H1 (cell line): Measurements from ENCODE around the gene KPNA1. TPM values are rescaled to one million over a fixed set of nuclear protein-coding genes. Genes with fewer than 3 reads are reported as not detected.

ENCODE experiments used
- CTCF ChIA-PET: fragments of 300-600 bp; sonication (Branson Sonifier 250); formaldehyde crosslinking; loops from one replicate; lab custom pipeline; 2021; ENCODE audit not compliant: partially characterized antibody; lab: Charles Lee
- POLR2A ChIA-PET: fragments of 300-600 bp; sonication (Branson Sonifier 250); formaldehyde crosslinking; loops from one replicate; lab custom pipeline; 2021; ENCODE audit warnings: inconsistent platforms; ENCODE audit not compliant: partially characterized antibody; lab: Charles Lee
- DNase-seq, 2 experiments: peaks; one replicate each; pipeline versions ENCODE4 v3.0.0 to v3.0.0-alpha.2; 2010 to 2022; ENCODE audit warnings: low spot score in 2 of 2, low read depth in 1 of 2, mixed read lengths in 1 of 2
- FAIRE-seq: peaks from 2 replicates; lab custom pipeline; 2011; peaks lifted over from hg19 to GRCh38; lab: Jason Lieb, UNC
- H2AFZ ChIP-seq: 2 replicates; pipeline ENCODE4 v1.8.1; 2012; ENCODE audit warnings: low read length, inconsistent platforms
- H2AK5ac ChIP-seq: 2 replicates; pipeline ENCODE4 v1.6.1; 2013; ENCODE audit warnings: low read depth, low read length
- H2BK120ac ChIP-seq: replicated peaks from 2 replicates; pipeline ENCODE3; 2013; ENCODE audit warnings: low read depth, low read length, inconsistent platforms
- H2BK12ac ChIP-seq: 2 replicates; pipeline ENCODE4 v1.6.1; 2013; ENCODE audit warnings: low read depth, low read length
- H2BK15ac ChIP-seq: 2 replicates; pipeline ENCODE4 v1.6.1; 2013; ENCODE audit warnings: low read length
- H2BK20ac ChIP-seq: 2 replicates; pipeline ENCODE4 v1.6.1; 2013; ENCODE audit warnings: low read length
- H2BK5ac ChIP-seq: 2 replicates; pipeline ENCODE4 v1.6.1; 2013; ENCODE audit warnings: low read depth, low read length
- H3K14ac ChIP-seq: 2 replicates; pipeline ENCODE4 v1.6.1; 2013; ENCODE audit warnings: inconsistent platforms; ENCODE audit not compliant: insufficient read length
- H3K18ac ChIP-seq: 2 replicates; pipeline ENCODE4 v1.6.1; 2013; ENCODE audit warnings: low read length; ENCODE audit errors: extremely low read depth
- H3K23ac ChIP-seq: 2 replicates; pipeline ENCODE4 v1.6.1; 2013; ENCODE audit warnings: inconsistent platforms; ENCODE audit not compliant: insufficient read length
- H3K23me2 ChIP-seq: 2 replicates; pipeline ENCODE4 v1.6.1; 2013; ENCODE audit warnings: low read depth, low read length
- H3K27ac ChIP-seq: 2 replicates; pipeline ENCODE4 v1.6.1; 2011; ENCODE audit warnings: low read depth, low read length, inconsistent platforms
- H3K27me3 ChIP-seq, 4 experiments: replicated peaks in 1 of 4; 1 replicate in 1 of 4; 2 replicates in 3 of 4; pipeline versions ENCODE4 v1.6.1 to v1.8.1; 2011 to 2013; ENCODE audit warnings: low read length in 3 of 4, mild to moderate bottlenecking in 3 of 4, inconsistent platforms in 2 of 4, mixed read lengths in 2 of 4, moderate library complexity in 1 of 4; ENCODE audit not compliant: control insufficient read depth in 3 of 4, insufficient read depth in 3 of 4; ENCODE audit errors: extremely low read depth in 1 of 4
- H3K36me3 ChIP-seq, 4 experiments: 2 replicates each; pipeline versions ENCODE4 v1.6.1 to v1.8.1; 2011 to 2013; ENCODE audit warnings: mild to moderate bottlenecking in 4 of 4, low read length in 3 of 4, moderate library complexity in 2 of 4, control low read depth in 1 of 4, inconsistent platforms in 1 of 4; ENCODE audit not compliant: insufficient read depth in 4 of 4, control insufficient read depth in 2 of 4
- H3K4ac ChIP-seq: replicated peaks from 2 replicates; pipeline ENCODE3; 2013; ENCODE audit warnings: low read length, low read depth, mixed read lengths, inconsistent platforms; ENCODE audit not compliant: insufficient read length
- H3K4me1 ChIP-seq, 4 experiments: replicated peaks in 1 of 4; 1 replicate in 1 of 4; 2 replicates in 3 of 4; pipeline versions ENCODE4 v1.6.1 to v1.8.1; 2011 to 2013; ENCODE audit warnings: low read length in 3 of 4, inconsistent platforms in 2 of 4, mixed read lengths in 1 of 4; ENCODE audit not compliant: insufficient read depth in 4 of 4, control insufficient read depth in 3 of 4
- H3K4me2 ChIP-seq, 2 experiments: 2 replicates each; pipeline versions ENCODE4 v1.6.1 to v1.8.1; 2011 to 2013; ENCODE audit warnings: low read depth in 2 of 2, low read length in 2 of 2, control low read depth in 1 of 2, inconsistent platforms in 1 of 2, mild to moderate bottlenecking in 1 of 2; ENCODE audit not compliant: insufficient read depth in 1 of 2
- H3K4me3 ChIP-seq, 4 experiments: fragments of 200-600, 300-600 bp in 1 of 4; sonication (generic), shearing (Covaris generic), sonication (Bioruptor Twin) in 1 of 4; 2 replicates each; pipeline versions ENCODE4 v1.5.1 to v1.8.1; 2011 to 2016; ENCODE audit warnings: low read length in 4 of 4, low read depth in 3 of 4, control low read depth in 2 of 4, inconsistent platforms in 2 of 4, mild to moderate bottlenecking in 2 of 4, mixed read lengths in 1 of 4, moderate library complexity in 1 of 4; ENCODE audit not compliant: insufficient read depth in 2 of 4; ENCODE audit errors: extremely low read depth in 1 of 4
- H3K56ac ChIP-seq: replicated peaks from 2 replicates; pipeline ENCODE3; 2013; ENCODE audit warnings: low read depth, mild to moderate bottlenecking, mixed read lengths, low read length, inconsistent platforms; ENCODE audit not compliant: insufficient read length
- H3K79me1 ChIP-seq: 2 replicates; pipeline ENCODE4 v1.6.1; 2013; ENCODE audit warnings: low read depth, low read length, control low read depth
- H3K79me2 ChIP-seq, 2 experiments: 2 replicates each; pipeline versions ENCODE4 v1.6.1 to v1.8.1; 2012 to 2013; ENCODE audit warnings: low read length in 2 of 2, mild to moderate bottlenecking in 2 of 2, inconsistent platforms in 1 of 2; ENCODE audit not compliant: insufficient read depth in 2 of 2, control insufficient read depth in 1 of 2
- H3K9ac ChIP-seq, 4 experiments: replicated peaks in 1 of 4; 1 replicate in 1 of 4; 2 replicates in 3 of 4; pipeline versions ENCODE4 v1.6.1 to v1.8.1; 2011 to 2013; ENCODE audit warnings: low read depth in 3 of 4, low read length in 3 of 4, control low read depth in 2 of 4, mild to moderate bottlenecking in 2 of 4, moderate library complexity in 2 of 4, inconsistent platforms in 1 of 4; ENCODE audit errors: extremely low read depth in 1 of 4
- H3K9me3 ChIP-seq, 2 experiments: 2 replicates each; pipeline versions ENCODE4 v1.6.1 to v1.8.1; 2012 to 2013; ENCODE audit warnings: mild to moderate bottlenecking in 2 of 2, moderate library complexity in 2 of 2, control low read depth in 1 of 2, inconsistent platforms in 1 of 2, low read depth in 1 of 2, low read length in 1 of 2, mixed read lengths in 1 of 2; ENCODE audit not compliant: insufficient read depth in 2 of 2
- H4K20me1 ChIP-seq, 2 experiments: replicated peaks in 1 of 2; 2 replicates each; pipeline versions ENCODE3 to v1.8.1; 2011 to 2013; ENCODE audit warnings: inconsistent platforms in 2 of 2, low read length in 2 of 2, mild to moderate bottlenecking in 1 of 2; ENCODE audit not compliant: insufficient read depth in 2 of 2, control insufficient read depth in 1 of 2
- H4K5ac ChIP-seq: 2 replicates; pipeline ENCODE4 v1.6.1; 2013; ENCODE audit warnings: low read length, low read depth, mixed read lengths, inconsistent platforms; ENCODE audit not compliant: insufficient read length
- H4K8ac ChIP-seq: 2 replicates; pipeline ENCODE4 v1.8.0; 2013; ENCODE audit warnings: mild to moderate bottlenecking, moderate library complexity, low read length, inconsistent platforms; ENCODE audit not compliant: insufficient read depth; ENCODE audit errors: extremely low read depth
- H4K91ac ChIP-seq: replicated peaks from 2 replicates; pipeline ENCODE3; 2013; ENCODE audit warnings: low read length, mixed read lengths, inconsistent platforms; ENCODE audit not compliant: insufficient read length
- ASH2L ChIP-seq: fragments of 200-600, 300-600 bp; sonication (generic); IDR thresholded peaks from one replicate; pipeline ENCODE4 v1.7.1; 2017; ENCODE audit warnings: low read length
- GABPA ChIP-seq: IDR thresholded peaks from 2 replicates; pipeline ENCODE4 v1.6.1; 2011; ENCODE audit warnings: mild to moderate bottlenecking, low read length, moderate library complexity, borderline replicate concordance; ENCODE audit not compliant: insufficient read depth
- KDM5A ChIP-seq: fragments of 200-600 bp; IDR thresholded peaks from 2 replicates; pipeline ENCODE4 v1.7.1; 2012; ENCODE audit warnings: mild to moderate bottlenecking, low read length, inconsistent platforms, mixed read lengths
- SIN3A ChIP-seq, 2 experiments: IDR thresholded peaks in 1 of 2; conservative IDR thresholded peaks in 1 of 2; 2 replicates each; pipeline ENCODE4 v1.6.1; 2011 to 2012; ENCODE audit warnings: low read length in 2 of 2, improper control_type of control experiment in 1 of 2, low read depth in 1 of 2, mild to moderate bottlenecking in 1 of 2
- TAF1 ChIP-seq: IDR thresholded peaks from 2 replicates; pipeline ENCODE4 v1.6.1; 2011; ENCODE audit warnings: mild to moderate bottlenecking, low read depth, low read length
- WGBS, 2 experiments: shearing (Covaris generic) in 1 of 2; methylation state at CpG; one replicate each; pipeline versions ENCODE4 v1.1.6 to v1.1.7; 2013 to 2015; ENCODE audit warnings: low lambda C conversion rate in 2 of 2, mixed read lengths in 2 of 2, inconsistent platforms in 1 of 2, low coverage in 1 of 2, missing lambda C conversion rate in 1 of 2; ENCODE audit not compliant: insufficient replicate concordance in 2 of 2, insufficient coverage in 1 of 2, insufficient read length in 1 of 2; ENCODE audit errors: extremely low coverage in 1 of 2, missing lambda C conversion rate in 1 of 2; 5-methylcytosine and 5-hydroxymethylcytosine counted together
- polyA plus RNA-seq, 7 experiments: library from polyadenylated mRNA; depleted of rRNA in 3 of 7; stranded (reverse) in 5 of 7; unstranded in 2 of 7; fragments of >200 nt in 5 of 7; fragments of 200-250 nt in 2 of 7; gene quantifications; 1 replicate in 5 of 7; 2 replicates in 1 of 7; 4 replicates in 1 of 7; pipeline versions ENCODE4 v1.2.1 to v1.2.3, GENCODE V29; 2011 to 2013; ENCODE audit warnings: missing spikeins in 2 of 7, mixed read lengths in 2 of 7
- total RNA-seq: library from RNA; stranded (reverse); fragmentation: NEBNext Ultra II Directional; extraction: Animal tissue kit (Norgen Biotek cat#: 25700); gene quantifications from 2 replicates; pipeline ENCODE4 v1.2.1, GENCODE V29; 2021

Gene KPNA1
- total and polyA plus RNA-seq, 2 of the 8 experiments (the other 6 are each of a cell fraction or from before 2014, with no cell fraction given), result 14.8 to 63.0 TPM

DNA sequence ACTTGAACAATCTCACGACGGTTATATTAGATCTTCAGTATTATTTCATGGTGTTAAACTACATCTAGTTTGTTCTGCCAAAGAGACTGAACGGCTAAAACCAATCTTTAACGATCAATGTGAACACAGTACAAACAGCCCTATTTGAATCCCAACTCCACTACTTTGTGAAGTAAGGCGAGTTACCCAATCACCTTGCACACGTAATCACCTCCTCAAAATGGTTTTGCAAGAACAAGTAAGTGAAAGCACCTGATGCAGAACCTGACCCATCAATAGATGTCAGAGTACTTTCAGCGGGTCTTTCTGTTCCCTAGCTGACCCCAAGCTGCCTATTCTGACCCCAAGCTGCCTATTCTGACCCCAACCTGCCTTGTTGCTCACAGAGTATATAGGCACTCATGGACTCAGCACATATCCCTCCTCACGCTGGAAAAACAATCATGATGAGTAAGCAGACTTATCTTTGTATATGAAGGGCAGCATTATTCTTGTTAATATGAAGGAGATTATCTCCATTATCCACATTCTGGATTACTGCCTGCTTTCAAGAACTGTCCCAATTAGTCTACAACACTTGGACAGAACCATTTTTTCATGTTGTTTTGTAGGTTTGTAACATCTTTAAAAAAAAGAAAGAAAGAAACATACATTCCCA is 3.7 kb downstream of the KPNA1 start:
- Histone ChIP-seq H2AK5ac (peak overlapping the region; percentile 1; the same call in 1 of the 2 replicates), H2BK120ac (no peak overlapping the region), H3K79me1 (peaks cover 2% of the 10 kb centered on the region; the same call in 1 of the 2 replicates), H4K20me1 (peaks cover 8 to 13% of the 10 kb centered on the region in 2 experiments), H4K8ac (no peak overlapping the region), H2BK15ac (no peak overlapping the region), H3K4me3 (no peak overlapping the region), H2AFZ (no peak overlapping the region), H3K79me2 (peaks cover 9 to 80% of the 10 kb centered on the region in 2 experiments; a peak in 3 of 4 replicates), H3K27ac (no peak overlapping the region), H2BK20ac (no peak overlapping the region), H3K9me3 (no peaks in the 10 kb centered on the region), H3K4me2 (no peak overlapping the region), H3K27me3 (no peaks in the 10 kb centered on the region), H3K4ac (no peak overlapping the region), H3K14ac (no peak overlapping the region), H3K56ac (no peak overlapping the region), H4K91ac (no peak overlapping the region), H3K4me1 (peaks cover 0 to 10% (median 4%) of the 10 kb centered on the region in 4 experiments; a peak in 6 of 7 replicates), H3K18ac (no peak overlapping the region), H3K36me3 (no peaks in the 10 kb centered on the region), H2BK5ac (no peak overlapping the region), H3K9ac (no peak overlapping the region), H2BK12ac (no peak overlapping the region), H3K23ac (no peak overlapping the region), H3K23me2 (peaks cover 7% of the 10 kb centered on the region), H4K5ac (no peak overlapping the region)
- no peak for FAIRE-seq
- POLR2A ChIA-PET, result interaction anchor here (0.6 to 1.7 kb wide), 2 partner anchors 14 to 149 kb away, joined by 3 read pairs; no protein-coding TSS in a partner anchor
- TF ChIP-seq TAF1 (no peak), GABPA (no peak), ASH2L (no peak), SIN3A (conservative IDR thresholded peaks at IDR 0.05 in 1 of 2, IDR thresholded peaks at IDR 0.05 in 1 of 2; ENCODE audit: low read depth in 1 of 2, low read length in 2 of 2) (no peak), KDM5A (no peak)
- WGBS, 2 experiments, result 84% methylated on average over 8 of the region's 8 CpGs; no CpG with 5 or more reads in 1 of the 2 experiments
- CTCF ChIA-PET, result interaction anchor here (0.7 to 2.0 kb wide), 2 partner anchors 19 to 168 kb away, joined by 3 to 6 read pairs; no protein-coding TSS in a partner anchor
- no peak for DNase-seq
